Keratinocyte (primary cell): Measurements from ENCODE around the gene RNF113A. TPM values are rescaled to one million over a fixed set of nuclear protein-coding genes. Genes with fewer than 3 reads are reported as not detected.

Experiments
- DNase-seq: peaks from one replicate; pipeline ENCODE4 v3.0.0-alpha.2; 2011; ENCODE audit warnings: low read depth, missing footprints, low spot score
- FAIRE-seq: peaks from 2 replicates; lab custom pipeline; 2011; peaks lifted over from hg19 to GRCh38; lab: Jason Lieb, UNC
- H2AFZ ChIP-seq: 2 replicates; pipeline ENCODE4 v1.6.0; 2012; ENCODE audit warnings: low read length, control low read depth, inconsistent platforms; ENCODE audit not compliant: control insufficient read depth
- H3K27ac ChIP-seq: 2 replicates; pipeline ENCODE4 v1.5.1; 2011; ENCODE audit warnings: low read length; ENCODE audit not compliant: control insufficient read depth, insufficient read depth
- H3K27me3 ChIP-seq: 3 replicates; pipeline ENCODE4 v1.6.0; 2011; ENCODE audit warnings: low read length; ENCODE audit not compliant: control insufficient read depth, insufficient read depth; ENCODE audit errors: extremely low read depth
- H3K36me3 ChIP-seq, 2 experiments: 2 replicates in 1 of 2; 3 replicates in 1 of 2; pipeline ENCODE4 v1.5.1; 2011; ENCODE audit warnings: low read length in 2 of 2, mild to moderate bottlenecking in 1 of 2; ENCODE audit not compliant: control insufficient read depth in 2 of 2, insufficient read depth in 2 of 2; ENCODE audit errors: extremely low read depth in 1 of 2
- H3K4me1 ChIP-seq: 3 replicates; pipeline ENCODE4 v1.5.1; 2011; ENCODE audit warnings: low read length; ENCODE audit not compliant: control insufficient read depth, insufficient read depth; ENCODE audit errors: extremely low read depth
- H3K4me2 ChIP-seq: 3 replicates; pipeline ENCODE4 v1.6.0; 2011; ENCODE audit warnings: low read depth, low read length; ENCODE audit not compliant: control insufficient read depth, insufficient read depth; ENCODE audit errors: extremely low read depth
- H3K4me3 ChIP-seq, 3 experiments: fragments of 200-600 bp in 1 of 3; sonication (generic) in 1 of 3; 2 replicates in 2 of 3; 3 replicates in 1 of 3; pipeline ENCODE4 v1.5.1; 2011 to 2016; ENCODE audit warnings: low read length in 3 of 3, mild to moderate bottlenecking in 3 of 3, control low read depth in 2 of 3, inconsistent platforms in 1 of 3, low read depth in 1 of 3, mixed read lengths in 1 of 3, mixed run types in 1 of 3, moderate library complexity in 1 of 3; ENCODE audit not compliant: control insufficient read depth in 2 of 3, insufficient read depth in 2 of 3; ENCODE audit errors: extremely low read depth in 1 of 3
- H3K79me2 ChIP-seq: 2 replicates; pipeline ENCODE4 v1.6.0; 2012; ENCODE audit warnings: low read length; ENCODE audit not compliant: control insufficient read depth, insufficient read depth
- H3K9ac ChIP-seq: 3 replicates; pipeline ENCODE4 v1.6.0; 2011; ENCODE audit warnings: low read length; ENCODE audit not compliant: control insufficient read depth, insufficient read depth; ENCODE audit errors: extremely low read depth
- H3K9me1 ChIP-seq: 3 replicates; pipeline ENCODE4 v1.6.0; 2011; ENCODE audit warnings: low read length; ENCODE audit not compliant: control insufficient read depth, insufficient read depth; ENCODE audit errors: extremely low read depth
- H3K9me3 ChIP-seq: 2 replicates; pipeline ENCODE4 v1.5.1; 2012; ENCODE audit warnings: low read depth, low read length; ENCODE audit not compliant: control insufficient read depth
- H4K20me1 ChIP-seq: 3 replicates; pipeline ENCODE4 v1.6.0; 2011; ENCODE audit warnings: low read length; ENCODE audit not compliant: control insufficient read depth, insufficient read depth; ENCODE audit errors: extremely low read depth
- CTCF ChIP-seq, 3 experiments: IDR thresholded peaks in 1 of 3; conservative IDR thresholded peaks in 1 of 3; optimal IDR thresholded peaks in 1 of 3; 2 replicates in 2 of 3; 3 replicates in 1 of 3; pipeline versions ENCODE3 to v1.5.1; 2011; ENCODE audit warnings: low read length in 3 of 3, mild to moderate bottlenecking in 3 of 3, moderate library complexity in 2 of 3, control low read depth in 1 of 3, inconsistent platforms in 1 of 3; ENCODE audit not compliant: insufficient read depth in 2 of 3; ENCODE audit errors: extremely low read depth in 1 of 3
- EZH2 ChIP-seq: IDR thresholded peaks from one replicate; pipeline ENCODE4 v1.6.1; 2012; ENCODE audit warnings: inconsistent platforms, mild to moderate bottlenecking, low read length, moderate library complexity
- dilution Hi-C: fragments of 300-500 bp; cut with MboI; formaldehyde crosslinking; loops from one replicate; pipeline ENCODE4 v1.7.0; 2020; ENCODE audit warnings: low sequenced_read_pairs; ENCODE audit not compliant: extremely low pct_ligation_motif_present
- polyA plus RNA-seq, 5 experiments: library from polyadenylated mRNA; depleted of rRNA in 3 of 5; stranded (reverse) in 3 of 5; stranded (forward) in 1 of 5; unstranded in 1 of 5; fragments of >200 nt; gene quantifications; 1 replicate in 1 of 5; 2 replicates in 3 of 5; 3 replicates in 1 of 5; pipeline versions ENCODE4 v1.2.1 to v1.2.3, GENCODE V29; 2011 to 2012; ENCODE audit warnings: missing spikeins in 2 of 5, low read depth in 1 of 5, low replicate concordance in 1 of 5

Gene RNF113A
- polyA plus RNA-seq, 1 donor (not counting 4 experiments of a cell fraction or from before 2014, with no cell fraction given) = 10.5 TPM

- no peaks in the 10 kb centered on the region for H3K9me1 ChIP-seq
- FAIRE-seq = no peak
- dilution Hi-C loops = no loop called here
Measured at GRCh38 chrX:119900976-119901375, 29.4 kb upstream of the RNF113A start.

GRCh38 chrX:119899125-119899524 lies 27.6 kb upstream of the RNF113A start:
- H3K27me3 ChIP-seq = no peaks in the 10 kb centered on the region
- H3K27ac ChIP-seq = no peak overlapping the region
- no peaks in the 10 kb centered on the region for H3K79me2 ChIP-seq
- H3K36me3 ChIP-seq = no peaks in the 10 kb centered on the region
- H3K9ac ChIP-seq = no peak overlapping the region
- H3K9me1 ChIP-seq = no peaks in the 10 kb centered on the region
- H2AFZ ChIP-seq = no peak overlapping the region
- H3K4me1 ChIP-seq = no peaks in the 10 kb centered on the region
- DNase-seq = no peak
- TF ChIP-seq CTCF (optimal IDR thresholded peaks at IDR 0.05 in 1 of 3, IDR thresholded peaks at IDR 0.05 in 1 of 3, conservative IDR thresholded peaks at IDR 0.05 in 1 of 3; ENCODE audit: extremely low read depth in 1 of 3, insufficient read depth in 2 of 3, low read length in 3 of 3) (no peak), EZH2 (no peak)
- H3K4me2 ChIP-seq = no peak overlapping the region
- H3K9me3 ChIP-seq = no peaks in the 10 kb centered on the region
- H3K4me3 ChIP-seq = no peak overlapping the region
- dilution Hi-C loops = no loop called here
- FAIRE-seq = no peak
- no peaks in the 10 kb centered on the region for H4K20me1 ChIP-seq

More at GRCh38 chrX:119900976-119901375, 29.4 kb upstream of the RNF113A start:
- Histone ChIP-seq H3K4me2 (no peak overlapping the region), H3K9me3 (no peaks in the 10 kb centered on the region), H4K20me1 (no peaks in the 10 kb centered on the region), H3K4me3 (no peak overlapping the region), H3K79me2 (no peaks in the 10 kb centered on the region), H3K27ac (no peak overlapping the region), H2AFZ (no peak overlapping the region), H3K27me3 (no peaks in the 10 kb centered on the region), H3K4me1 (no peaks in the 10 kb centered on the region), H3K36me3 (no peaks in the 10 kb centered on the region), H3K9ac (no peak overlapping the region)
- no peak for DNase-seq
- TF ChIP-seq CTCF (optimal IDR thresholded peaks at IDR 0.05 in 1 of 3, IDR thresholded peaks at IDR 0.05 in 1 of 3, conservative IDR thresholded peaks at IDR 0.05 in 1 of 3; ENCODE audit: extremely low read depth in 1 of 3, insufficient read depth in 2 of 3, low read length in 3 of 3) = no peak
